ENCODE data around the gene NUP85.

DNA sequence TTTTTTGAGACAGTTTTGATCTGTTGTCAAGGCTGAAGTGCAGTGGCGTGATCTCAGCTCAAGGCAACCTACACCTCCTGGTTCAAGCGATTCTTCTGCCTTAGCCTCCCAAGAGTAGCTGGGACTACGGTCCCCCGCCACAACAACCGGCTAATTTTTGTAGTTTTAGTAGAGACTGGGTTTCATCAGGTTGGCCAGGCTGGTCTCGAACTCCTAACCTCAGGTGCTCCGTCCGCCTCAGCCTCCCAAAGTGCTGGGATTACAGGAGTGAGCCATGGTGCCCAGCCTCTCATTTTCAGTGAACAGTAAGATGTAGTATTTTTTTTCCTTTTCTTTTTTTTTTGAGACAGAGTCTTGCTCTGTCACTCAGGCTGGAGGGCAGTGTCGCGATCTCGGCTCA lies 30.5 kb upstream of the NUP85 start:
- TF ChIP-seq POLR2A (IDR thresholded peaks at IDR 0.05): no peak
- TF ChIP-seq, protein P1, sequence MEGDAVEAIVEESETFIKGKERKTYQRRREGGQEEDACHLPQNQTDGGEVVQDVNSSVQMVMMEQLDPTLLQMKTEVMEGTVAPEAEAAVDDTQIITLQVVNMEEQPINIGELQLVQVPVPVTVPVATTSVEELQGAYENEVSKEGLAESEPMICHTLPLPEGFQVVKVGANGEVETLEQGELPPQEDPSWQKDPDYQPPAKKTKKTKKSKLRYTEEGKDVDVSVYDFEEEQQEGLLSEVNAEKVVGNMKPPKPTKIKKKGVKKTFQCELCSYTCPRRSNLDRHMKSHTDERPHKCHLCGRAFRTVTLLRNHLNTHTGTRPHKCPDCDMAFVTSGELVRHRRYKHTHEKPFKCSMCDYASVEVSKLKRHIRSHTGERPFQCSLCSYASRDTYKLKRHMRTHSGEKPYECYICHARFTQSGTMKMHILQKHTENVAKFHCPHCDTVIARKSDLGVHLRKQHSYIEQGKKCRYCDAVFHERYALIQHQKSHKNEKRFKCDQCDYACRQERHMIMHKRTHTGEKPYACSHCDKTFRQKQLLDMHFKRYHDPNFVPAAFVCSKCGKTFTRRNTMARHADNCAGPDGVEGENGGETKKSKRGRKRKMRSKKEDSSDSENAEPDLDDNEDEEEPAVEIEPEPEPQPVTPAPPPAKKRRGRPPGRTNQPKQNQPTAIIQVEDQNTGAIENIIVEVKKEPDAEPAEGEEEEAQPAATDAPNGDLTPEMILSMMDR (IDR thresholded peaks at IDR 0.05): no peak
